ENCODE measurements around the gene CSF2.

CSF2 gene

DNA sequence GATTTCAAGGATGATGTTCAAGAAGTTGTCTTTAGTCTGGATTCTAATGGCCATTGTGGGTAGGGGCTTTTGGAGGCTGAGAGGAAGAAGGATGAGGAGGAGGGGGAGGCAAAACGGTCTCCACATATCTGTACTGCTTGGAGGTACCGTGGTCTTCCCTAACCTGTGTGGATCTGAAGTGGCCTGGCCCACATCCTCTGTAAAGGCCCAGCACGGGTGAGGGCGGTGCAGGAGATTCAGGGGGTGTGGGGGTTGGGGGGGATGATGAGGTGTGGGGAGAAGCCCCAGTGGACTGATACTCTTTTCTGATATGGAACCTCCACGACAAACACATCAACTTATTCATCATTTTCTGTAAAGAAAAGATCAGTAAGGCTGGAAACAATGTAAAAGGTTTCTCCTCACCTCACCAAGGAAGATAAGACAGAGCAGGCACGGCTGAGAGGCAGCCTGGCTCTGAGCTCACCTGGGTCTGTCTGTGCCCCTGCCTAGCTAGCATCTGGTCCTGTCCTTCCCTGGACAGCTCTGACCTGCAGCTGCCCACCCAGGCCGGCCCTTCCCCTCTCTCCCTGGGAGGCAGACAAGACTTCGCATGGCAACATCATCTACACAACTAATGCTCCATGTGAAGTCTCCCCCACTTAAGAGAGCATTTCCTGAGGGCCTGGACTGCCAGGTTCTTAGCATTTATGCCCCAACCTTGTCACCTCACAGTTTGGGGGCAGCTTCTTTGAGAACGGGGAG lies 18.7 kb upstream of the CSF2 start:
- DNase-seq (ENCODE audit: extremely low read depth in 1 of 2, low read depth in 1 of 2) = no peak

DNA sequence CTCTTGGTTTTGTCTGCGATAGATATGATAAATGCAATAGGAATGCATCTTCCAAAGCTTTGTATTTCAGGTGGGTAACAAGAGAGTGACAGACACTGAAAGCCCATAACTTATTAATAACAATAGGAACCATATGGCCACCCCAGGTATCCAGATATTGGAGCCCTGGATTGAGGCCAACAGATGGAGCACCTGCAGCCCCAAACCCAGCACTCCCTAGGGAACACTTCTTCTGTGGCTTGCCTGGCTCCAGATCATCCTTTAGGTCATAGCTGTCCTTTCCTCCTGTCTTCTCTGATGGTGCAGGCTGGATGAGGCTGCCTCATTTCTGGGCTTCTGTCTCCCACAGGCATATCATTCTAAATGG lies 18.2 kb upstream of the CSF2 start:
- no peak for DNase-seq (ENCODE audit: extremely low read depth in 1 of 2, low read depth in 1 of 2)

DNA sequence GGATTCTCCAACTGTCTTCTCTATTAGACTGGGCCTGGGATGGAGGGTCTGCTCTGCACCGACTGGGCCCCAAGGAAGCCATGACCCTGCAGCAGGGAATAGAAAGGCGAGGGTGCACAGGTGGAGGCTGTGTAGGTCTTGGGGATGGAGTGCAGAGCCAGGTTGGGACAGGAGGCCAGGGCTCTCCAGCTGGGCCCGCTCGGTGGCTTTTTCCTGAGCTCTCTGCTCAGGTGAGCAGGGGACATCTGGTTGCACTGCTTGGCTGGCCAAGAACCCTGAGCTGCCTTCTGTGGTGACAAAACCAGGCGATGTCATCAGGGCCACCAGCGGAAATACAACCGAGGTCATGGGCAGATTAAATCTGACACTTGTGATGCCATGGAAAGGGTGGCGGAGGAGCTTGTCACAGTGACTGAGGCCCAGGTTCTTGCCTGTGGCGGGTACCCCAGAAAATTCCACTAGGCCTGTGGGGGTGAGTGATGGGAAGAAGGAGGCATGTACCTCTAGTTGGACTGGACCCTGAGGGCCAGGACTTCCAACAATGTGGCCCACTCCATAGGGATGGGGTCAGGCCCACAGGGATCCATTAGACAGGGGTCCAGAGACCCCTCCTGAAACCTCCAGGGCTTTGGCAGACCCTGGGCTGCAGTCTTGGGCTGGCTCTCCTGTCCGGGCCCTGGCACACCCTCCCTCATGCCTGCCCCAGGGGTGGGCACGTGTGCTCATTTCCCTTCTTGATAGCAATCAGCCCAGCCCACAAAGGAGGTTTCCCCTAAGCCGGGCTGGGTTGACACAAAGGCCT lies 17.6 kb upstream of the CSF2 start:
- DNase-seq (ENCODE audit: extremely low read depth in 1 of 2, low read depth in 1 of 2) = no peak

DNA sequence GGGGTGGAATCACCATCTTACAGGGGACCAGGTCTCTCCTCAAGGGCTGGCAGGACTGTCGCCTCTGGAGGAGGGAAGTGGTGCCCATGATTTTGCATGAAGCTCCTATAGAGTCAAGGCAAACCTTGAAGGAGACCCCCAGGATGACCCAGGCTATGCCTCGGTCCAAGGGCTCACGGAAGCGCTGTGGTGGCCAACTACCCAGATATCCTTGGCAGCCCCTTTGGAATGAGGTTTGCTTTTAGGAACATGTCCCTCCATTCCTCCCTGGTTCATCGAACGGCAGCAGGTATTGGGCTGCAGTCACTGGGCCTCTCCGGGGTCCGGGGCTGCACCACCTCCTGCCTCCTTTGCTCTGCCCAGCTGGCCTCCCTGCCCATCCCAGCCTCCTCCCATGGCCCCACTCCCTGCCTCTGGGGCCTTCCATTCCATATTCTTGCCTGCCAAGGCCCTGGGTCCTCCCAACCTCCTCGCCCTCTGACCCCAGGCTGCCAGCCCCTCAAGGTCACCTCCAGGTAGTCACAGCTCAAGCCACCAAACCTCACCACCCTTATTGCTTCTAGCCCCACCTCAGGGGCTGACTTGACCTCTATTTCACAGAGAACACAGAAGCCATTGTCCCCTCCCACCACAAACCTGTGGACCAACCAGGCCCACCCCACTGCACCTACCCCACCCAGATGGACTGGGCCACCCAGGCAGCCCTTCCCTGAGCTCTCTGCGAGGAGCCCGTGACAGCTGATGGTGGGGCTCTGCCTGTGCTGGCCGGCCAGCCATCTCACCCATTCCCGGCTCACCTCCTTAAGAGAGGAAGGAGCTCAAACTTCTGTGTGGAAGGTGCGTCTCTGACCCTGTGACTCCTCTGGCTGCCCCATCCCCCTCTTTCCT lies 16.7 kb upstream of the CSF2 start:
- DNase-seq (ENCODE audit: extremely low read depth in 1 of 2, low read depth in 1 of 2) = no peak

DNA sequence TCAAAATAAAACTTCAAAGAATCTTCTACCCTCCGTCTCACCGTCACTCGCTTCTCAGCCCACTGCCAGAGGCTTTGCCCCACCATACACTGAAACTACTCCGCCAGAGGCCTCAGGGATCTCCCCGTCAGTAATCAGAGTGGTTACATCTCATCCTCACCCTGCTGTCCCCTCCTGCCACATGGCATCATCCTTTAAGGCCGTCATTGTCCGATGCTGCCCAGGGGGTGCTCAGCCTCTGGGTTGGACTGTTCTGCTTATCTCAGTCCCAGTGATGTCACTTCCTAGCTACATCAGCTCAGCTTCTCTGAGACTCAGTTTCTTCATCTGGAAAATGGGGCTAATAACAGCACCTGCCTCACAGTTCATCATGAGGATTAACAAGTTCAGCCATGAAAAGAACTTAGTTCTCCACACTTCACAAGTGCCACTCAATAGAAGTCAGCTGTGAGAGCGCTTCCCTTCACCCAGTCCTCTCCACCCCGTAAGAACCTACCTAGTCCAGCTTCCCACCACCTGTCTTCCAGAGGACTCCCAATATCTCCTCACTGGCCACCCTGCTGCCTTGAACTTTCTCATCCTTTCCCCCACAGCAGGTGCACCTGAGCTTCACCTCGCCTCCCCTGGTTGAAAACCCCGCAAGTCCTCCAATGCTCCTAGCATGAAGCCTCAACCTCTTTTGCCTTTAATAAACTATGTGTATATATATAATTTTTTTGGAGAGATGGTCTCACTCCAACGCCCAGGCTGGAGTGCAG lies 15.9 kb upstream of the CSF2 start:
- no peak for DNase-seq (ENCODE audit: extremely low read depth in 1 of 2, low read depth in 1 of 2)

DNA sequence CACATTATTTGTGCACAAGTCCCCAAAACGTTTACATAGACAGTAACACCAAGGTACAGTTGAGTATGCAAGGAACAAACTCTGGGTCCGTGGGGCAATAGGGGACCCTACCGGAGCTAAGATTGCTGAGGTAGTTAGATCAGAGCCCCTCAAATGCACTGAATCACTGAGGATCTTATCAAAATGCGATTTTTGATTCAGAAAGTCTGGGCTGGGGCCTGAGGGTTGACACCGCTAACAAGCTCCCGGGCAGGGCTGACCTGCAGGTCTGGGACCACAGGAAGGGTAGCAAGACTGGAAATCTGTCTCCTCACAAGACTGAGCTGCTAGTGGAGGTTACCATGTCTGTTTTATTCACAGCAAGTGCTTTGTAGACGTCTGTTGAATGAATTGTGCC lies 14.9 kb upstream of the CSF2 start:
- no peak for DNase-seq (ENCODE audit: extremely low read depth in 1 of 2, low read depth in 1 of 2)

DNA sequence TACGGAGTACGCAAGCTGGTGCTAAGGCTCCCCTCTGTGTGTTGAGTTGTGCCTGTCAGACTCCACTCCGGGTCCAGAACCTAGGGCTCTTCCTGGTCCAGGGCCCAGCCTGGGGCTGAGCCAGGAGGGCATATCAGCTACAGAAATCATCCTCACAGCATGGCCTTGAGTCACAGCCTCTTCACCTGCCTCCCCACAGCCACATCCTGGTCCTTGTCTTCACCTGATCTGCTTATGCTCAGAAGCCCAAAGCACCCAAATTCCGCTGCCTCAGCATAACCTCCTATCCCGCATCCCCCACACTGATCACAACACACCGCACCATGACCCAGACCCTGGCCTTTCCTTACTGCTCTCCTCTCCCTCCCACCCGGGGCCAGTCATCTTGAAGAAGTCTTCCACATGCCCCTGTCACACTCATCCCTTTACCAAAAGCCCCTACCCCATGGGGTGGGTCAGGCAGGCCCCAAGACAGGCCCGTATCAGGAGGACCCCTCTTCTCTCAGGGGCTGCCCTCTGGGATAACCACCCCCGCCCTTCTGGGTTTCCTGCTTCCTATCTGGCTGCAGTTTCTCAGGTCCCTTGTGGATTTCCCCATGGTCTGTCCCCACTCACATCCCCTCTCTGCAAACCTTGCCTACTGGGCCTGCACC lies 14.4 kb upstream of the CSF2 start:
- DNase-seq (ENCODE audit: extremely low read depth in 1 of 2, low read depth in 1 of 2) = no peak

DNA sequence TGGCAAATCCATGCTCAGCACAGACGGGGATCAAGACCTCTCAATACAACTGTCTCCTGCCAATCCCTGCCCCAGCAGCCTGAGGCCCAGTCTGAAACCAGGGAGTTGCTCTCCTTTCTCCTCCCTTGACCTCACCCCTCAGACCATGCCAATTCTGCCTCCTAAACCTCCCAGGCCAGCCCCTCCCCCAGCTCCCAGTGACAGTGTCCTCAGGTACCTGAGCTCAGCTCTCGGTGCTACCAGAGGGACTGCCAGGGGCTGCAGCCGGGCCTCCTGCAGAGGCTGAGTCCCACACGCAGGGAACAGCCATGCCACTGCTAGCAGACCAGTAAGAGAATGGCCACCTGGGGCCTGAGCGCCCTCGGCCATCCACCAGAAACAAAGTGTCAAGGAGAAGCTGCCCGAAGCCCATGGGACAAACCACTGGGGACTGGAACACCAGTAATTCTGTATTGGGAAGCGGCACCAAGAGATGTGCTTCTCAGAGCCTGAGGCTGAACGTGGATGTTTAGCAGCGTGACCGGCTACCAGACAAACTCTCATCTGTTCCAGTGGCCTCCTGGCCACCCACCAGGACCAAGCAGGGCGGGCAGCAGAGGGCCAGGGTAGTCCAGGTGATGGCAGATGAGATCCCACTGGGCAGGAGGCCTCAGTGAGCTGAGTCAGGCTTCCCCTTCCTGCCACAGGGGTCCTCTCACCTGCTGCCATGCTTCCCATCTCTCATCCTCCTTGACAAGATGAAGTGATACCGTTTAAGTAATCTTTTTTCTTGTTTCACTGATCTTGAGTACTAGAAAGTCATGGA lies 13.7 kb upstream of the CSF2 start:
- DNase-seq (ENCODE audit: extremely low read depth in 1 of 2, low read depth in 1 of 2) = no peak

DNA sequence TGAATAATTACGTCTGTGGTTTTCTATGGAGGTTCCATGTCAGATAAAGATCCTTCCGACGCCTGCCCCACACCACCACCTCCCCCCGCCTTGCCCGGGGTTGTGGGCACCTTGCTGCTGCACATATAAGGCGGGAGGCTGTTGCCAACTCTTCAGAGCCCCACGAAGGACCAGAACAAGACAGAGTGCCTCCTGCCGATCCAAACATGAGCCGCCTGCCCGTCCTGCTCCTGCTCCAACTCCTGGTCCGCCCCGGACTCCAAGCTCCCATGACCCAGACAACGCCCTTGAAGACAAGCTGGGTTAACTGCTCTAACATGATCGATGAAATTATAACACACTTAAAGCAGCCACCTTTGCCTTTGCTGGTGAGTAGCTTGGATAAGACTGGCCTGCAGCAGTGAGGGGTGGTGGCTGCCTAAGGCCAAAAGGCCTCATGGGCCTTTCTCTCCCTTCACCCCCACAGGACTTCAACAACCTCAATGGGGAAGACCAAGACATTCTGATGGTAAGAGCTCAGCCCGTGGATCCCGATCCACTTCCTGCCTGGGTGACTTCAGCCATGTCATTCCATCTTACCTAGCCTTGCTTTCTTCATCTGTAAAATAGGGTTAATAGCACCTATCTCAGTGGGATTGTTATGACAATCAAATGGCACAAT lies 13.0 kb upstream of the CSF2 start, which contains the start of gene IL3:
Gene IL3, plus strand, starts transcription at position 155 of the 661 bp plus-strand sequence. Its CDS starts 52 bp downstream, at position 207.
- no peak for DNase-seq (ENCODE audit: extremely low read depth in 1 of 2, low read depth in 1 of 2)

DNA sequence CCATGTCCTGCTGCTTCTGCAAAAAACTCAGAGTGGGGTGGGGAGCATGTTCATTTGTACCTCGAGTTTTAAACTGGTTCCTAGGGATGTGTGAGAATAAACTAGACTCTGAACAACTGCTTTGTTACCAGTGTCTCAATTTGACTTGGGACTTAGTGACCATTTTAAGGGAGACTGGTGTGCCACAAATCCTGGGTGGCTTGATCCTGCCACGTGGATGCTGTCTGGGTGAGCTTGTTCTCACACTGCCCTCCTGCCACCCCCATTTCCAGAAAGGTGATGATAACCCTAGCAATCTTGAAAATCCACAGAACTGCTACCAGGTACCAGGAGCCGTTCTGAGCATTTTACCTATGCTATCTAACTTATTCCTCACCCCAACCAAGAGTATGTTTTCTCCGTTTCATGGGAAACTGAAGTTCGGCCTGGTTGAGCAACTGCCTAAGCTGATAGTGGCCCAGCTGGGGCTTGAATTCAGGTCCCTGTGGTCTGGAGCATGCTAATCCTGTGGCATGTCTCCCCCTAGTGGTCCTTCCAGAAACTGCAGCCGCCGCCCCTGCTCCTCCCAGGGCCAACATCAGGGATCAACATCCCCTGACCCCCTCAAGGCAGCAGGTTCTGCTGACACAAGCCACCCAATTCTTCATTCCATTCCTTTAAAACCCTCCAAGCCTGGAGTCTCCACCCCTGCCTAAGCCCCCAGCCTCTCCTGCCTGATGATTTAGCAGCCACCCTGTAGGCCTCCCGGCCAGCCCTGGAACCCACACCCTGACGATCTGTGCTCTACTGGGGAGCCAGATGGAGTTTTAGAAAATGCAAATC lies 10.3 kb upstream of the CSF2 start:
- DNase-seq (ENCODE audit: extremely low read depth in 1 of 2, low read depth in 1 of 2) = peak in 1 of 2 donors; percentile 72

DNA sequence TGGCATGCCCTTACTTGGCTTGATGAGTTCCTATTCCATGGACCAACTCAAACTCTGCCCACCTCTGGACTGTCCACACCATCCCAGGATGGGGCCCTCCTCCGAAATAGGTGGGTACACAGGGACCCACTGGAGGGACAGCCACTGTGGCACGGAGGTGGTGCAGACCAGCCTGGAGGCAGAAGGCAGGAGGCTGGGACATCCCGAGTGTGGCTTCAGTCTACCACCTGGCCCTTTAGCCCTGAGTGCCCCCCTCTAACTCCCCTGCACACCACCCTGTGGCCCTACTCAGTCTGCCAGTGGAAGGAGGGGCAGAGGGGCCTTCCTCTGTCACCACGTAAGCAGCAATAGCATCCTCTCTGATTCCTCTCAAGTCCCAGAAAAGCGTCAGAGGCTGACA lies 9.4 kb upstream of the CSF2 start:
- no peak for DNase-seq (ENCODE audit: extremely low read depth in 1 of 2, low read depth in 1 of 2)

DNA sequence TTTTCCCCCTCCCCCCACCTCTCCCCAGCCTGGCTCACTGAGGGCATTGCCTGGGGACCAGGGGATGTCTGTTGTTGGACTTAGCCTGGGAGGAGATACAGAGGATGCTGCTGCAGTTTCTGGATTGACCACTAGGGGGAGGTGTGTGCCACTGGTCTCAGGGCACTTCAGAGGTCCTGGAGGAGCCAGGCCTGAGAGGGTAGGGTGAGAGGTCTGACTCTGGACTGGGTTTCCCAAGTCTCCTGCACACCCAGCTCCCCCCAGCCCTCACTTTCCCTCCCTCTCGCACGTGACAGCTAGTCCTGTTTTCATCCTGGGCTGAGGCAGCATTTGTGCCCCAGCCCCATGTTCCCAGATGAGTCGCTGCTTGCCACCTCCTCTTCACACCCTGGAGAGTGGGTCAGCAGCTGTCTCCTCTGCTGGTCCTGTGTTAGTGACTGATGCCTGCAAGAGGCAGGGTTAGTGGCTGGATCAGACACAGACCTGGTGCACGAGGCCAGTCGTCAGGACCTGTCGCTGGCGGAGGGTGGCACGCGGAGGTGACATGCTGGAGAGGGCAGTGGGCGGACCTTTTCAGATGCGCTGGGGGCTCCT lies 8.8 kb upstream of the CSF2 start:
- peak in 1 of 2 donors; percentile 75 for DNase-seq (ENCODE audit: extremely low read depth in 1 of 2, low read depth in 1 of 2)

DNA sequence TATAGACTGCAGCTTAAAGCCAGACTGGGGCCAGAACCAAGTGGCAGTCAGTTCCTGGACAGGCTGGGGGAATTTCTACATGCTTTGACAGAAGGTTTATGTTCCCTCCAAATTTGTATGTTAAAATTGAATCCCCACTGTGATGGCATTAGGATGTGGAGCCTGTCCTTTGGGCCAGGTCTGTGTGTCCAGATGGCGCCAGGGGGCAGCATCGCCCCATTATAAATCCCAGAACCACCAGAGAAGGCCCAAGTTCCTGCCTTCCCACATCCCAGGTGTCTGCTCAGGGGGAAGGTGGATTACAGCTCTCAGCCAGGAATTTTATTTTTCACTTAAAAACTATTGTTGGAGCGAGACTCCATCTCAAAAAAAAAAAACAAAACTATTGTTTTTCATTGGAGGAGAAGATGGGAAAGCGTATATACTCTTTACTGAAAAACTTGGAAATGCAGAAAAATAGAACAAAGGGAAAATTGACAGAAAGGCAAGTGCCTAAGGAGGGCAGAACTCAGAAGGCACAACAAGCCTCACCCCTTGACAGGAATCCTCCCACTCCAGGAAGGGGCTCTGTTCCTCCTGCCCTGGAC lies 8.1 kb upstream of the CSF2 start:
- no peak for DNase-seq (ENCODE audit: extremely low read depth in 1 of 2, low read depth in 1 of 2)

DNA sequence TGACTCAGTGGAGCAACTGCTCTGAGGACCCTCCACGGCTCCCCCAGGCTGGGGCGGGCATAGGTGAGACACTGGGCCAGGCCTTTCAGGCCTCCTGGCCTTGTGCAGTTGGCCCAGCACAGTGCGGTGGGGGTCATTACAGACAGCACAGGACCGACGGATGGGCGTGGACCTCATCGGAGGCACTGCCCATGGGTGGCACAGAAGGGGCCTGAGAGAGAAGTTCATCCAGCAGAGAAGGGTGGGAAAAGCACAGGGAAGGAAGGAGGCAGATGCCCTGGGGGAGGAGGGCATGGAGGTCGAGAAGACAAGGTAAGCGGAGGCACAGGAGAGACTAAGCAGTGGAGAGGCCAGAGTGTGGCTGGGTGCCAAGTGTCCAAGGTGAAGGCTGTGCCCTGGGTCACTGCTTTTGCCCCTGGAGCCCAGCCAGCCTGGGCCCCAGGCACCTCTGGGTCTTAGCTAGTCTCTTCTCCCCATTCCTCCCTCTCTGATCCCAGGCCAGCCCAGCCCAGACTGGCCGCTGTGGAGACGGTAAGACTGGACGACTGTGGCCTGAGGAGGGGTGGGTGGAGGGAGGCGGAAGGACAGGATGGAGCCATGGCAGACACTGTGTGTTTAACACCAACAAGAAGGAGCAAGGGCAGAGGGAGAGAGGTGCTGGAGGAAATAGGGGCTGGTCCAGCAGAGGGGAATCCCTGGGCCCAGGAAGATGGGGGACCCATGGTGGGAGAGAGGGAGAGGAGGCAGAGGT lies 7.5 kb upstream of the CSF2 start:
- no peak for DNase-seq (ENCODE audit: extremely low read depth in 1 of 2, low read depth in 1 of 2)

DNA sequence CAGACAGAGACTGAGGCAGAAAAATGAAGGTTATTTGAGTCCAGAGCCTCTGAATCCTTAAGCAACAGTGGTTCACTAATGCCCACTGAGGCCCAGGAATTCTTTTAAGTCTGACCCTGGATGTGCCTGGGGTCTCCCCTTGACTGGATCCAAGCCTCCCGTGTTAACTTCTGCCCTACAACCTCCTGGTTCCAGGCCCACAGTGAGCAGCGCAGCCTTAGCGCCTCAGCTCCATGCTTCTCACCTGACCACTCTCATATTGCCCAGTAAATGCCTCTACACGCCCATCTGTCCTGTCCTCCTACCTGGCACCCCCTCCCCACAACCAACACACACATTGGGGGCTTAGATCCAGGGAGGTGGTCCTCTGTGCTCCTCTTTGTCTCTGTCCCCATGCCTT lies 6.7 kb upstream of the CSF2 start:
- DNase-seq (ENCODE audit: extremely low read depth in 1 of 2, low read depth in 1 of 2) = no peak

DNA sequence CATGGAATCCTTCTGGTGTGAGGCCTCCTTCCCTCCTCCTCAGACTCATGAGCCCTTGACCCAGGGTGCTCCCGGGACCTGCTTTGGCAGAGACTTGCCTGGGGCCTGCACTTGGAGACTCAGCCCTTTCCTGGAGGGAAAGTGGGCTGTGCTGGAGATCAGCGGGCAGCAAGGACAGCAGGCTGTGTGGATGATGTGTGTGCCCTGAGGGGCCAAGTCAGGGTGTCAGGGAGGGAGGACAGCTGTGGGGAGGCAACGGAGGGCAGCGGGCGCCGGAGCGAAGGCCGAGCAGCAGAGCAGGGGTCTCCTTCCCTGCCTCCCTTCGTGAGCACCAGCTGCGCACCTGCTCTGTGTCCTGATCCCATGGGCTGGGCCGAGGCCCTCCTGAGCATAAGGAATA lies 6.1 kb upstream of the CSF2 start:
- no peak for DNase-seq (ENCODE audit: extremely low read depth in 1 of 2, low read depth in 1 of 2)

Data from stimulated activated CD8-positive, alpha-beta memory T cell treated with anti-CD3 and anti-CD28 coated beads, Interleukin-7, amount 100 ng/mL, for 48 hours (primary cell).